Activated CD8-positive, alpha-beta memory T cell treated with anti-CD3 and anti-CD28 coated beads, Interleukin-2, amount 10 ng/mL, durations not matched to agents 7 days and 5 days (primary cell): ENCODE measurements around the gene MYH10. TPM values are rescaled to one million over a fixed set of nuclear protein-coding genes. Genes with fewer than 3 reads are reported as not detected.
A peak's percentile ranks its signal among the peaks of the same experiment; 100 is the strongest.

Experiments used
- ATAC-seq: fragments of 150-1000 bp; cut with Tn5 transposase; one replicate; pipeline ENCODE4 v1.10.0; 2021; ENCODE audit warnings: moderate library complexity
- CTCF ChIA-PET: fragments of 350-600 bp; sonication (Branson Sonifier 250); formaldehyde crosslinking; loops from one replicate; lab custom pipeline; 2021; ENCODE audit warnings: antibody characterized with exemption; lab: Charles Lee
- DNase-seq: peaks from one replicate; pipeline ENCODE4 v3.0.0-alpha.2; 2020
- H3K27ac Mint-ChIP-seq: one replicate; pipeline ENCODE4 v1.8.0; 2021; ENCODE audit warnings: mild to moderate bottlenecking, mixed read lengths
- H3K27me3 Mint-ChIP-seq: one replicate; pipeline ENCODE4 v1.8.0; 2021; ENCODE audit warnings: mixed read lengths
- H3K36me3 Mint-ChIP-seq: one replicate; pipeline ENCODE4 v1.8.0; 2021; ENCODE audit warnings: mild to moderate bottlenecking, mixed read lengths
- H3K4me1 Mint-ChIP-seq: one replicate; pipeline ENCODE4 v1.8.0; 2021; ENCODE audit warnings: mixed read lengths
- H3K4me3 Mint-ChIP-seq: one replicate; pipeline ENCODE4 v1.8.0; 2021; ENCODE audit warnings: mild to moderate bottlenecking, moderate library complexity, mixed read lengths
- H3K9me3 Mint-ChIP-seq: one replicate; pipeline ENCODE4 v1.8.0; 2022; ENCODE audit warnings: low read depth, mixed read lengths
- total RNA-seq, 2 experiments: library from RNA; stranded (reverse); gene quantifications; one replicate each; pipeline ENCODE4 v1.2.3, GENCODE V29; 2021

Gene MYH10
- total RNA-seq: 10 to 100 TPM in 1 of 2 experiments, 1 to 10 TPM in 1; 8.1 to 30.4 TPM

DNA sequence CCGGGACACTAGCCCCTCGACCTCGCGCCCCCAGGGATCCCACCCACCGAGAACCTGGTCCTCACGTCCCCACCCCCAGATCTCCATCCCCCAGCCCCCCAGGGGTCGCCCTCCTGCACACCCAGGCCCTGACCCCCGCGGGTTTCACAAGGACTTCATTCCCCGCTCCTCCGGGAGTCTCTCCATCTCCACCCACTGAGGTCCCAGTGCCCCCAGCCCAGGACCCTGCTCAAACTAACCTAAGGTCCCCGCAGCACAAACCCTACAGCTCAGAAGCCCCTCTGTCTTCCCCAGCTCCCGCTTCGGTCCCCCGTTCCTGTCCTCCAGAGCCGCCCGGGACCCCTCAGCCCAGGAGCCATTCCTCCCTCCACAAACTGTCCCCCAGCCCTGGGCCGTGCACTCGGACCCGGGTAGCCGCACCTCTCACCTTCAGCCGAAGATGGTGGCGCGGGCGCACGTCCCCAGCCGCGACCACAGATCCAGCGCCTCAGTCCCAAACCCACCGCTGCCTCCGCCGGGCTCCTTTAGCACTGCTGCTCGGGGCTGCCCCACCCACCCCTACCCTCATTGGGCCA is at the start of gene MYH10:
MYH10 (minus strand) TSS at position 499 of the 575 bp plus-strand sequence. CDS start 7,479 bp downstream, outside the sequence.
- Mint-ChIP-seq H3K27me3 (peaks cover 60% of the 10 kb centered on the region), H3K4me1 (peaks cover 4% of the 10 kb centered on the region), H3K4me3 (peak within 1 kb of the TSS; percentile 86), H3K36me3 (no peaks in the 10 kb centered on the region), H3K9me3 (no peaks in the 10 kb centered on the region), H3K27ac (peak within 1 kb of the TSS; percentile 61)
- ATAC-seq (no peak), DNase-seq (no peak)
- CTCF ChIA-PET: interaction anchor here (1.0 kb wide), 1 partner anchor 193 kb away, joined by 3 read pairs; no protein-coding TSS in a partner anchor

DNA sequence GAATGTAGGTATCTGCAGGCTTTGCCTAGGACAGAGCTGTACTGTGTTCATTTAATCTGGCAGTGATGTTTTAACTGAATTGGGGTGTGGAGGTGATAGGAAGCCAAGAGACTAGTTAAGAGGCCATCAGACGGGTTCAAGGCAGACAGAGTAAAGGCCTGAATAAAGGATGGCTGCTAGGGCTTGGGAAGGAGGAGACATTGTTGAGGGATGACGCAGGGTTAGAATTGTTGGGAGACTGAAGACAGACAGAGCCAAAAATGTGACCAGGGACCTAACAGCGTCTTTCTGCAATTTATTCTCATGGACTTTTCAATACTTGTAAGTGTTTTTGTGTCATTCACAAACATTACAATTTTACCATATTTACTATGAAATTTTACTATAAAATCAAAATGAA is 48.6 kb upstream of the MYH10 start:
- H3K4me3 Mint-ChIP-seq: no peak overlapping the region
- H3K9me3 Mint-ChIP-seq: no peaks in the 10 kb centered on the region
- ATAC-seq: no peak
- H3K4me1 Mint-ChIP-seq: no peaks in the 10 kb centered on the region
- no peak overlapping the region for H3K27ac Mint-ChIP-seq
- CTCF ChIA-PET: no interaction called here
- DNase-seq: no peak
- no peaks in the 10 kb centered on the region for H3K36me3 Mint-ChIP-seq
- peaks cover 16% of the 10 kb centered on the region for H3K27me3 Mint-ChIP-seq

DNA sequence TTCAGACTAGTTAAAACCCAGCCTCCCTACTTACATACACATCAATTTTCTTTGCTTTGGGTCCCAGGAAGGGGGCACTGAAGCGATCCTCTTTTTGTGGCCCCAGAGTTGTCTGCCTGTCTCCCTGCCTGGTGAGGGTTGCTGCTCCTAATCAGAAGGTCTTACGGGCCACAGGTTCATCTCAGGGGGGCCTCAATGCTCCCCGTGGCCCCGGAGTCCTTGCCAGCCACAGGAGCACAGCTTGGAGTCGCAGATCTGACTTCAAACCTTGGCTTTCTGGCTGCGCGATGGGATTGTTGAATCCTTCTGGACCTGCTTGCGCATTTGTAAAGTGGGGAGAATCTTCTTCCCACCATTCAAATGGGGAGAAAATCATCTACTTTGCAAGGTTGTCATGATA is 44.8 kb upstream of the MYH10 start:
- DNase-seq: no peak
- CTCF ChIA-PET: no interaction called here
- Mint-ChIP-seq H3K27me3 (peaks cover 21% of the 10 kb centered on the region), H3K9me3 (no peaks in the 10 kb centered on the region), H3K36me3 (no peaks in the 10 kb centered on the region), H3K27ac (no peak overlapping the region), H3K4me1 (no peaks in the 10 kb centered on the region), H3K4me3 (no peak overlapping the region)
- no peak for ATAC-seq

DNA sequence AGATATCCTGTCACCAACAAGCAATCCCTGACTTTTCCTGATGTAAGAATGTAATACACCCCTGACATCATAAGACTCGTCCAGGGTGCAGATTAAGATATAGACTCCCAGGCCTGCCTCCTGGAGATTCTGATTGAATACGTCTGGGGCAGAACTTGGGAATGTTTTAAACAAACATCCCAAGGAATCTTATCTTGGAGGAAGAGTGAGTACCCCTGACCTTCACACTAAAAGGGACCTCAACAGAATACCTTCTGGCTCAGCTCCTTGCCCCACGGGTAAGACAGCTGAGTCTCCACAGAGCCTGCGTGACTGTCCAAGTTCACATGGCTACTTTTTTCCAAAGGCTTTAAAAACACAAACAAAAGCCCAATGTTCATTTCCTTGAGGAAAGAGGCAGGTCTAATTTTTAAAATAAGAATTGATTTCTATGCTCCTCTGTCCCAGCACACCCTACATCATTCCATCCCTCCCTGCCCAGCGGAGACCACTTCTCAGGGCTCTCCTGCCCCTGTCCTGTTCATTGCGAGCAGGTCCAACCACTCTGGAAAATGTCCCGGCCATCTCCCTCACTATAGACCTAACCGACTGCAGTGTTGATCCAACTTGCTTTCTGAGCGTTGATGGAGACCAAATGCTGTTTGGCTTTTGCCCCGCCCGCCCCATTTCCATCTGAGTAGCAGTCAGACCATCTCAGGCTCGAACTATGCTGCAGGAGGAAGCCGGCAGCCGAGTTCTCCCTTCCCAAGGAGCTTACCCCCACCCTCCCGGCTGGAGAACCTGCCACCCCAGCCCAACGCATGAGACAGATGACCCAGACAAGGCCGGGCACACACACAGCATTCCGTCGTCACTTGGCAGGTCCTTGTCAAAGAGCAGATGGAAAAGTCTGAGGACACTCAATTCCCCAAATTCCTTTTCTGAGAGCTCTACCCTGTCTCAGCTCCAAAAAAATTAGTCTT is 44.1 kb upstream of the MYH10 start:
- CTCF ChIA-PET: interaction anchor here (1.3 kb wide), 1 partner anchor 12 kb away, joined by 5 read pairs; no protein-coding TSS in a partner anchor
- ATAC-seq: no peak
- no peaks in the 10 kb centered on the region for H3K9me3 Mint-ChIP-seq
- H3K27ac Mint-ChIP-seq: no peak overlapping the region
- no peaks in the 10 kb centered on the region for H3K4me1 Mint-ChIP-seq
- no peaks in the 10 kb centered on the region for H3K36me3 Mint-ChIP-seq
- no peak overlapping the region for H3K4me3 Mint-ChIP-seq
- no peak for DNase-seq
- H3K27me3 Mint-ChIP-seq: peaks cover 19% of the 10 kb centered on the region

DNA sequence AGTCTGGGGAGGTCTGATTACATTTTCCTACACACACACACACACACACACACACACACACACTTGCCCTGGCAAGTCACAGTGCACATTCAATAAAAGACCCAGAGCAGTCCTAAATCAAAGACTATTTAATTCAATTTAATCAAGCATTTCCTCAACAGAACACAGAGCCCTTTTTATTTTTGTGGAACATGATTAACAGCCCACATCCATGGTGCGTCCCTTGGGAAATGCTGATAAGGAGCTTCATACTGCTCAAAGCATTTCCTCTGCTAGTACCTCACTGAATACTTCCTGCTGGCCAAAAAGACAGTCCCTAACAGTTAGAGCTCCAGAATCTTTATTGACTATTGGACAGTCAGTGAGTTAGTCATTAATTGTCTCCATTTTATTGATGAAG is 43.1 kb upstream of the MYH10 start:
- H3K9me3 Mint-ChIP-seq: no peaks in the 10 kb centered on the region
- H3K27me3 Mint-ChIP-seq: peaks cover 18% of the 10 kb centered on the region
- DNase-seq (no peak), ATAC-seq (no peak)
- H3K4me3 Mint-ChIP-seq: no peak overlapping the region
- CTCF ChIA-PET: interaction anchor here (1.3 kb wide), 1 partner anchor 11 kb away, joined by 5 read pairs; no protein-coding TSS in a partner anchor
- no peak overlapping the region for H3K27ac Mint-ChIP-seq
- no peaks in the 10 kb centered on the region for H3K36me3 Mint-ChIP-seq
- H3K4me1 Mint-ChIP-seq: no peaks in the 10 kb centered on the region

DNA sequence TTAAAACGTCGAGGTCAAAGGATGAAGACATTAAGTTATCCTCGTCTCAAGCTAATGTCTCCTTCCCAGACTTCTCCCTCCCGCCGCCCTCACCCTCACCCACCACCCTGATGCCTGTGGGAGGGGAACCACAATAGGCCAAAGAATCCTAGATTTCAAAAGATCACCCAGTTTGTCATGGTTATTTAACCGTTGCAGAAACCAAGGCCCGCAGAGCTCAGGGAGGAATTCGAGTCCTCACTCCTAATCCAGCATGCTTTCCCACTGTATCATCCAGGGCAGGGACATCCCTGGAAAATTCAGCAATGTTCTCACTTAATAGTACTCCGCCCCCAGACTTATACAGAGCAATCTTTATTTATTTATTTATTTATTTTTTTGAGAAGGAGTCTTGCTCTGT is 41.8 kb upstream of the MYH10 start:
- peaks cover 21% of the 10 kb centered on the region for H3K27me3 Mint-ChIP-seq
- H3K4me3 Mint-ChIP-seq: no peak overlapping the region
- no peaks in the 10 kb centered on the region for H3K9me3 Mint-ChIP-seq
- no peak overlapping the region for H3K27ac Mint-ChIP-seq
- CTCF ChIA-PET: no interaction called here
- no peaks in the 10 kb centered on the region for H3K4me1 Mint-ChIP-seq
- DNase-seq (no peak), ATAC-seq (no peak)
- H3K36me3 Mint-ChIP-seq: no peaks in the 10 kb centered on the region

DNA sequence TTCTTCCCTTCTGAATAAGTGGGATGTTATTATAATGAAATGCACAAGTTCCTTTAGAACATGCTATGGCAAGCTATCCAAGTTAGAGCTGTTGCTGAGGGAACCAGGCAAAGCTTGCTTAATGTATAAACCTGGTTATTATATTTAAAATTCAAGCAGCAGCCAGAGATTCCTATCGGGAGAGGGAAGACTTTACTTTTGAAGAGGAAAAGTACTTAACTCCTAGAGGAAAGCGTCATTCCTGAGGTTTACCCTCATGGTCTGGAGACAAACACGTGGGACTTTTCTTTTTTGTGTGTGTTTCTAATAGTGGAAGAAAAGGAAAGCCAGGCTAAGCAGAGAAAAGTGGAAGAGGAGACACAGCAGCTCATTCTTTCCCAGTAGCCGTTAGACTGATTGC is 39.9 kb upstream of the MYH10 start:
- no peak for ATAC-seq
- DNase-seq: no peak
- CTCF ChIA-PET: no interaction called here
- H3K4me3 Mint-ChIP-seq: no peak overlapping the region
- peaks cover 20% of the 10 kb centered on the region for H3K27me3 Mint-ChIP-seq
- H3K36me3 Mint-ChIP-seq: no peaks in the 10 kb centered on the region
- H3K9me3 Mint-ChIP-seq: no peaks in the 10 kb centered on the region
- H3K4me1 Mint-ChIP-seq: no peaks in the 10 kb centered on the region
- H3K27ac Mint-ChIP-seq: no peak overlapping the region

DNA sequence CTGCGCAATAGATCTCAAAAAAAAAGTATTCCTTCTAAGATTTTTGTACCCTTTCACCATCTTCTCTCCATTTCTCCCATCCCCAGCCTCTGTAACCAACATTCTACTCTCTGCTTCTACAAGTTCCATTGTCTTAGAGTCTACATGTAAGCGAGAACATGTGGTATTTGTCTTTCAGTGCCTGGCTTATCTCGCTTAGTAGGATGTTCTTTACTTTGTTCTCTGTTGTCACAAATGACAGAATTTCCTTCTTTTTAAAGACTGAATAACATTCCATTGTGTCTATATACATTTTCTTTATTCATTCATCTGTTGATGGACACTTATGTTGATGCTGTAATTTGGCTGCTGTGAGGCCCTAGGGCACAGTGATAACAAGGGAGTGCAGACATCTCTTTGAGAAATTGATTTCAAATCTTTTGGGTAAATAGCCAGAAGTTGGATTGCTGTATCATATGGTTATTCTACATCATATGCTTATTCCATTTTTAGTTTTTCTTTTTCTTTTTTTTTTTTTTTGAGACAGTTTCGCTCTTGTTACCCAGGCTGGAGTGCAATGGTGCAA is 37.7 kb upstream of the MYH10 start:
- CTCF ChIA-PET: no interaction called here
- no peak for DNase-seq

DNA sequence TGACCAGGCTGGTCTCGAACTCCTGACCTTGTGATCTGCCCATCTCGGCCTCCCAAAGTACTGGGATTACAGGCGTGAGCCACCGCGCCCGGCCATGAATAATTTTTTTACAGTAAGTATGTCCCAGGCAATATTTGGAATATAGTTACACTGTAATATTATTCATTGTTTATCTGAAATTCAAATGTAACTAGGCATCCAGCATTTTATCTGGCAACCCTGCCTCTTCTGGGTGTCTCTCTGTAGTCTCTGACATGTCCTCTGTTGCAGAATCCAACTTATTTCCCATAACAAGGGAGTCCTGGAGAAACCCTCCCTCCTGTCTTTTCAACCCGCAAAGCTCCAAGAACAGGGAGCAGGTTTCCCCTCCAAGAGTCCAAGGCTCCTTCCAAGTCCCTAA is 36.9 kb upstream of the MYH10 start:
- no peaks in the 10 kb centered on the region for H3K9me3 Mint-ChIP-seq
- no peak overlapping the region for H3K27ac Mint-ChIP-seq
- H3K4me3 Mint-ChIP-seq: no peak overlapping the region
- CTCF ChIA-PET: no interaction called here
- ATAC-seq (no peak), DNase-seq (no peak)
- no peaks in the 10 kb centered on the region for H3K36me3 Mint-ChIP-seq
- H3K27me3 Mint-ChIP-seq: peaks cover 18% of the 10 kb centered on the region
- no peaks in the 10 kb centered on the region for H3K4me1 Mint-ChIP-seq

More for the DNA sequence above, 37.7 kb upstream of the MYH10 start:
- Mint-ChIP-seq H3K36me3 (no peaks in the 10 kb centered on the region), H3K27me3 (peaks cover 23% of the 10 kb centered on the region), H3K27ac (no peak overlapping the region), H3K9me3 (no peaks in the 10 kb centered on the region), H3K4me1 (no peaks in the 10 kb centered on the region), H3K4me3 (no peak overlapping the region)
- no peak for ATAC-seq

DNA sequence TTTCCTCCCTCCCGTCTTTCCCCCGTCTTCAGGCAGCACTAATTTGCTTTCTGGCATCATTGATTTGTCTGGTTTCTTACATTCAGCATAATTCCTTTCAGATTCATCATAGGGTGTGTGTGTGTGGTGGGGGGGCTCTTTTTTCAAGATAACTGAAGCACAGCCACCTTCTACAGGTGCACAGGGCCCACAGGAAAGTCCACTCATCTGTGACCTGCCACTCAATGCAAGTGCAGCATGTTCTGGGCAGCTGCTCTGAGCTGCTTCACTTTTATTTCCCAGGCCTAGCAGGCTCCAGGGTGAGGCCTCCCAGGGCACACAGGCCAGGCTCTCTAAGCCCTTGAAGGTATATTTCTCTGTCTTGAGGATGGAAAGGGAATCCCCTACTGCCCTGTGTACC is 35.2 kb upstream of the MYH10 start:
- Mint-ChIP-seq H3K9me3 (no peaks in the 10 kb centered on the region), H3K4me3 (no peak overlapping the region), H3K27me3 (peaks cover 22% of the 10 kb centered on the region), H3K4me1 (no peaks in the 10 kb centered on the region), H3K36me3 (no peaks in the 10 kb centered on the region), H3K27ac (no peak overlapping the region)
- ATAC-seq (no peak), DNase-seq (no peak)
- CTCF ChIA-PET: interaction anchor here (1.3 kb wide), 1 partner anchor 11 kb away, joined by 3 read pairs; no protein-coding TSS in a partner anchor

DNA sequence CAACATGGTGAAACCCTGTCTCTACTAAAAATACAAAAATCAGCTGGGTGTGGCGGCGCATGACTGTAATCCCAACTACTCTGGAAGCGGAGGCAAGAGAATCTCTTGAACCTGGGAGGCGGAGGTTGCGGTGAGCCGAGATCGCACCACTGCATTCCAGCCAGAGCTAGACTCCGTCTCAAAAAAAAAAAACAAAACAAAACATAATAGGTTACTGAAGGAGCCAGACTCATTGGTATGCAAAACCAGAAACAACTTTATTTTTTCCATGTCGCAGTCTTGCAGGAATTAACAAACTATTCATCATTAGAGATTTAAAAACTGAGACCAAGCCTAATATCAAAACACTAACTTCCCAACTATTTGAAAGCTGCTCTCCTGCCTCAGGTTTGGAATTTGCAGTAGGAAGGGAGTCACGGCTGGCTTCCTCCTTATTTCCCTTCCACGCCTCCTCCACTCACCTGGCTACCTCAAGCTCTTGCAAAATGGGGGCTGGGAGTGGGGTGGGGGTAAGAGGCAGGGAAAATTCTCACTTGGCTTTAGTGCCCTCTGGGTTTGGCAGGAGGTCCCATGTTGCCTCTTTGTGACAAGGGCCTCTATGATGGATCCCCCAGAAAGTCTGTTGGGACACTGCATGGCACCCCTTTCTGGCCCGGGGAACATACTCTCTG is 34.1 kb upstream of the MYH10 start:
- CTCF ChIA-PET: interaction anchor here (1.3 kb wide), 1 partner anchor 12 kb away, joined by 3 read pairs; no protein-coding TSS in a partner anchor
- H3K27me3 Mint-ChIP-seq: peaks cover 21% of the 10 kb centered on the region

DNA sequence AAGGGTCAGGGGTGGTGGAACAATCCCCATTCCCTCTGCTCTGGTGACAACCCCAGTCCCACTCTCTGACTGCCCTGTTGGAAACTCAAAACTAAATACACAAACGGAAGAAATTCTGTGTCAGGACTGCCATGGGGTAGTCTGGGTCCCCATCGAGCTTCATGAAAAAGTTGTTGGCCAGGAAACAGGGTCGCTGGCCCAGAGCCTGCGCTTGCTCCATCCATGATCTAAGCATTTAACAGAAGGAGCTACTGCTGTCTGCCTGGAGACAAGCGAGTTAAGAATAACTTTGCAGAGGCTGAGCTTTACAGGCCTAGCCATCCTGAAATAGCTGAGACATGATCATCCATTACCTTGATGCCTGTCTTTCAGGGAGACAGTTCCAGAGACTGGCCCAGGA is 32.4 kb upstream of the MYH10 start:
- H3K9me3 Mint-ChIP-seq: no peaks in the 10 kb centered on the region
- ATAC-seq (no peak), DNase-seq (no peak)
- CTCF ChIA-PET: interaction anchor here (2.0 kb wide), 1 partner anchor 11 kb away, joined by 5 read pairs; no protein-coding TSS in a partner anchor
- H3K4me3 Mint-ChIP-seq: no peak overlapping the region
- peaks cover 13% of the 10 kb centered on the region for H3K27me3 Mint-ChIP-seq
- H3K27ac Mint-ChIP-seq: no peak overlapping the region
- H3K36me3 Mint-ChIP-seq: no peaks in the 10 kb centered on the region
- peaks cover 7% of the 10 kb centered on the region for H3K4me1 Mint-ChIP-seq

More for the DNA sequence above, 34.1 kb upstream of the MYH10 start:
- Mint-ChIP-seq H3K36me3 (no peaks in the 10 kb centered on the region), H3K4me3 (no peak overlapping the region), H3K9me3 (no peaks in the 10 kb centered on the region), H3K27ac (no peak overlapping the region), H3K4me1 (peaks cover 7% of the 10 kb centered on the region)
- ATAC-seq (no peak), DNase-seq (no peak)
